GM23338 (cell line): ENCODE measurements around the gene MARK2. TPM values are rescaled to one million over a fixed set of nuclear protein-coding genes. Genes with fewer than 3 reads are reported as not detected.

Source experiments
- ATAC-seq: fragments of 200-7000 bp; cut with Tn5 transposase; 3 replicates; pipeline ENCODE4 v1.9.1; 2020
- DNase-seq: peaks from one replicate; pipeline ENCODE4 v3.0.0-alpha.2; 2015; ENCODE audit warnings: low spot score
- H2AFZ ChIP-seq: fragments of 200-600 bp; sonication (generic); 2 replicates; pipeline ENCODE4 v1.8.0; 2016; ENCODE audit warnings: antibody characterized with exemption, mild to moderate bottlenecking, moderate library complexity
- H3F3A ChIP-seq: fragments of 200-600 bp; sonication (generic); replicated peaks from 2 replicates; pipeline ENCODE4 v1.8.0; 2017; ENCODE audit warnings: antibody characterized with exemption, mixed run types, low read depth
- H3K27ac ChIP-seq: fragments of 200-600 bp; sonication (generic); 2 replicates; pipeline ENCODE4 v1.6.1; 2016; ENCODE audit warnings: low read depth
- H3K27me3 ChIP-seq: fragments of 200-600 bp; sonication (generic); 2 replicates; pipeline ENCODE4 v1.8.0; 2016; ENCODE audit warnings: mild to moderate bottlenecking, mixed run types, moderate library complexity; ENCODE audit not compliant: insufficient read depth
- H3K36me3 ChIP-seq: fragments of 200-600 bp; sonication (generic); 2 replicates; pipeline ENCODE4 v1.8.0; 2016; ENCODE audit warnings: mild to moderate bottlenecking; ENCODE audit not compliant: insufficient read depth
- H3K4me1 ChIP-seq: fragments of 200-600 bp; sonication (generic); 2 replicates; pipeline ENCODE4 v1.8.0; 2016; ENCODE audit warnings: mild to moderate bottlenecking, moderate library complexity; ENCODE audit not compliant: insufficient read depth
- H3K4me2 ChIP-seq: fragments of 200-600 bp; sonication (generic); 2 replicates; pipeline ENCODE4 v1.7.1; 2017; ENCODE audit warnings: mixed run types
- H3K4me3 ChIP-seq: fragments of 200-600 bp; sonication (generic); 2 replicates; pipeline ENCODE4 v1.6.1; 2016; ENCODE audit warnings: mixed run types
- H3K79me2 ChIP-seq: fragments of 200-600 bp; sonication (generic); replicated peaks from 2 replicates; pipeline ENCODE4 v1.8.0; 2017; ENCODE audit warnings: mild to moderate bottlenecking; ENCODE audit not compliant: insufficient read depth
- H3K9me2 ChIP-seq: fragments of 200-600 bp; sonication (generic); 2 replicates; pipeline ENCODE4 v1.8.0; 2017; ENCODE audit not compliant: insufficient read depth
- H4K20me1 ChIP-seq: fragments of 200-600 bp; sonication (generic); replicated peaks from 2 replicates; pipeline ENCODE4 v1.8.0; 2017; ENCODE audit warnings: mild to moderate bottlenecking; ENCODE audit not compliant: insufficient read depth
- H3K27ac Mint-ChIP-seq: 2 replicates; pipeline ENCODE4 v1.8.0; 2020; ENCODE audit warnings: inconsistent platforms, mild to moderate bottlenecking, moderate library complexity, mixed read lengths
- H3K27me3 Mint-ChIP-seq: 3 replicates; pipeline ENCODE4 v1.8.0; 2022; ENCODE audit warnings: low read depth, mild to moderate bottlenecking, moderate library complexity, mixed read lengths, inconsistent platforms; ENCODE audit not compliant: insufficient read depth, poor library complexity
- H3K36me3 Mint-ChIP-seq: 3 replicates; pipeline ENCODE4 v1.8.0; 2021; ENCODE audit warnings: low read depth, mild to moderate bottlenecking, inconsistent platforms, moderate library complexity, mixed read lengths
- H3K4me1 Mint-ChIP-seq: 3 replicates; pipeline ENCODE4 v1.8.0; 2020; ENCODE audit warnings: mild to moderate bottlenecking, inconsistent platforms, mixed read lengths
- H3K4me3 Mint-ChIP-seq: 3 replicates; pipeline ENCODE4 v1.8.0; 2021; ENCODE audit warnings: moderate library complexity, mild to moderate bottlenecking, inconsistent platforms, mixed read lengths
- H3K9me3 Mint-ChIP-seq: 3 replicates; pipeline ENCODE4 v1.8.0; 2020; ENCODE audit warnings: moderate library complexity, mild to moderate bottlenecking, inconsistent platforms, mixed read lengths
- CREB1 ChIP-seq: fragments of 250-450 bp; sonication (Bioruptor Pico); IDR thresholded peaks from 2 replicates; pipeline ENCODE4 v1.5.0; 2020; ENCODE audit warnings: low read depth, mild to moderate bottlenecking, moderate library complexity
- CTCF ChIP-seq, 2 experiments: fragments of 200-600 bp in 1 of 2; sonication (generic) in 1 of 2; conservative IDR thresholded peaks; 2 replicates each; pipeline versions ENCODE4 v1.5.1 to v1.6.1; 2016 to 2017; ENCODE audit warnings: antibody characterized with exemption in 2 of 2, low read depth in 2 of 2, mild to moderate bottlenecking in 2 of 2, moderate library complexity in 1 of 2
- ETS1 ChIP-seq: IDR thresholded peaks from 2 replicates; pipeline ENCODE4 v1.6.1; 2016; ENCODE audit warnings: antibody characterized with exemption
- EZH2 ChIP-seq: fragments of 200-600 bp; sonication (generic); IDR thresholded peaks from one replicate; pipeline ENCODE4 v1.8.0; 2017; ENCODE audit warnings: antibody characterized with exemption, mild to moderate bottlenecking, low read depth; ENCODE audit not compliant: unreplicated experiment
- EZH2phosphoT487 ChIP-seq: fragments of 200-600 bp; sonication (generic); IDR thresholded peaks from one replicate; pipeline ENCODE4 v1.8.1; 2018; ENCODE audit warnings: antibody characterized with exemption; ENCODE audit not compliant: unreplicated experiment
- JUNB ChIP-seq: IDR thresholded peaks from one replicate; pipeline ENCODE4 v1.6.1; 2016; ENCODE audit warnings: antibody characterized with exemption; ENCODE audit not compliant: unreplicated experiment
- NANOG ChIP-seq: IDR thresholded peaks from 2 replicates; pipeline ENCODE4 v1.6.1; 2016; ENCODE audit warnings: antibody characterized with exemption, borderline replicate concordance
- POLR2AphosphoS5 ChIP-seq: IDR thresholded peaks from 2 replicates; pipeline ENCODE4 v1.6.1; 2016; ENCODE audit warnings: antibody characterized with exemption, low read depth
- REST ChIP-seq: IDR thresholded peaks from one replicate; pipeline ENCODE4 v1.6.1; 2018; ENCODE audit warnings: antibody characterized with exemption; ENCODE audit not compliant: unreplicated experiment
- STAT1 ChIP-seq: IDR thresholded peaks from one replicate; pipeline ENCODE4 v1.6.1; 2016; ENCODE audit warnings: antibody characterized with exemption; ENCODE audit not compliant: unreplicated experiment
- ZNF114 ChIP-seq: fragments of 250-450 bp; sonication (Bioruptor Pico); IDR thresholded peaks from 2 replicates; pipeline ENCODE4 v1.5.0; 2020; ENCODE audit warnings: mild to moderate bottlenecking, moderate library complexity
- ZNF331 ChIP-seq: fragments of 250-450 bp; sonication (Bioruptor Pico); IDR thresholded peaks from 2 replicates; pipeline ENCODE4 v1.5.0; 2020; ENCODE audit warnings: low read depth, mild to moderate bottlenecking, moderate library complexity
- ZNF462 ChIP-seq: fragments of 250-450 bp; sonication (Bioruptor Pico); IDR thresholded peaks from 2 replicates; pipeline ENCODE4 v1.5.0; 2020; ENCODE audit warnings: mild to moderate bottlenecking, moderate library complexity
- polyA plus RNA-seq: library from polyadenylated mRNA; unstranded; fragments of >200 nt; fragmentation: Nextera tagmentation; extraction: Ambion mirVana; gene quantifications from 2 replicates; pipeline ENCODE4 v1.2.1, GENCODE V29; 2016
- total RNA-seq: library from RNA; depleted of rRNA; stranded (reverse); fragments of >200 nt; shearing (Covaris generic); gene quantifications from 2 replicates; pipeline ENCODE4 v1.2.3, GENCODE V29; 2014

MARK2 gene
- total and polyA plus RNA-seq, 2 experiments from 2014 or later, result 18.7 to 42.6 TPM

- DNase-seq (no peak), ATAC-seq (no peak)
- H3K36me3 Mint-ChIP-seq, result peaks cover 99% of the 10 kb centered on the region
- no peaks in the 10 kb centered on the region; the same call in 2 of the 3 replicates for H3K9me3 Mint-ChIP-seq
- H4K20me1 ChIP-seq, result peaks cover 40% of the 10 kb centered on the region
- no peak overlapping the region for H3K27ac ChIP-seq
- no peak overlapping the region for H3K27ac Mint-ChIP-seq
- no peak overlapping the region for H3K4me2 ChIP-seq
- TF ChIP-seq CREB1 (CRISPR knock-in tag) (no peak), CTCF (conservative IDR thresholded peaks at IDR 0.05; ENCODE audit: low read depth in 2 of 2) (no peak), ZNF114 (CRISPR knock-in tag) (no peak), ZNF462 (CRISPR knock-in tag) (no peak), JUNB (no peak), EZH2phosphoT487 (no peak), POLR2AphosphoS5 (no peak), REST (no peak), EZH2 (no peak), ETS1 (no peak), STAT1 (no peak), NANOG (no peak), ZNF331 (CRISPR knock-in tag) (no peak)
- no peak overlapping the region for H2AFZ ChIP-seq
- H3K9me2 ChIP-seq, result no peaks in the 10 kb centered on the region
- H3K27me3 ChIP-seq, result no peaks in the 10 kb centered on the region
- H3F3A ChIP-seq, result peaks cover 25% of the 10 kb centered on the region
- no peak overlapping the region for H3K4me3 ChIP-seq
- H3K4me3 Mint-ChIP-seq, result no peak overlapping the region
- peaks cover 3% of the 10 kb centered on the region; the same call in 1 of the 3 replicates for H3K4me1 Mint-ChIP-seq
- peaks cover 14% of the 10 kb centered on the region for H3K79me2 ChIP-seq
- no peaks in the 10 kb centered on the region for H3K4me1 ChIP-seq
- peaks cover 62% of the 10 kb centered on the region for H3K36me3 ChIP-seq
- H3K27me3 Mint-ChIP-seq, result peaks cover 6% of the 10 kb centered on the region
Observed at GRCh38 chr11:63821411-63821810, 17.5 kb upstream of the MARK2 start.
